ENCODE measurements around the gene C11orf65.

- TF ChIP-seq, protein P1, sequence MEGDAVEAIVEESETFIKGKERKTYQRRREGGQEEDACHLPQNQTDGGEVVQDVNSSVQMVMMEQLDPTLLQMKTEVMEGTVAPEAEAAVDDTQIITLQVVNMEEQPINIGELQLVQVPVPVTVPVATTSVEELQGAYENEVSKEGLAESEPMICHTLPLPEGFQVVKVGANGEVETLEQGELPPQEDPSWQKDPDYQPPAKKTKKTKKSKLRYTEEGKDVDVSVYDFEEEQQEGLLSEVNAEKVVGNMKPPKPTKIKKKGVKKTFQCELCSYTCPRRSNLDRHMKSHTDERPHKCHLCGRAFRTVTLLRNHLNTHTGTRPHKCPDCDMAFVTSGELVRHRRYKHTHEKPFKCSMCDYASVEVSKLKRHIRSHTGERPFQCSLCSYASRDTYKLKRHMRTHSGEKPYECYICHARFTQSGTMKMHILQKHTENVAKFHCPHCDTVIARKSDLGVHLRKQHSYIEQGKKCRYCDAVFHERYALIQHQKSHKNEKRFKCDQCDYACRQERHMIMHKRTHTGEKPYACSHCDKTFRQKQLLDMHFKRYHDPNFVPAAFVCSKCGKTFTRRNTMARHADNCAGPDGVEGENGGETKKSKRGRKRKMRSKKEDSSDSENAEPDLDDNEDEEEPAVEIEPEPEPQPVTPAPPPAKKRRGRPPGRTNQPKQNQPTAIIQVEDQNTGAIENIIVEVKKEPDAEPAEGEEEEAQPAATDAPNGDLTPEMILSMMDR (IDR thresholded peaks at IDR 0.05) = no peak
- TF ChIP-seq ZFX (IDR thresholded peaks at IDR 0.05; ENCODE audit: borderline replicate concordance) = no peak
These were observed 64.3 kb downstream of the C11orf65 start for GRCh38 chr11:108403052-108403451.

All from 22Rv1 (cell line).